ENCODE data around the gene NEURL1.
A peak's percentile ranks its signal among the peaks of the same experiment; 100 is the strongest.

The NEURL1 gene

GRCh38 chr10:103562383-103562782 is 68.9 kb downstream of the NEURL1 start:
- DNase-seq = no peak

GRCh38 chr10:103563231-103564115 is 70.0 kb downstream of the NEURL1 start:
- DNase-seq = no peak

GRCh38 chr10:103564116-103564501 is 70.6 kb downstream of the NEURL1 start:
- peak in 1 of 56 donors; percentile 16 for DNase-seq

- DNase-seq = no peak
Observed at GRCh38 chr10:103564776-103565520, 71.4 kb downstream of the NEURL1 start.

GRCh38 chr10:103566536-103566935 is 73.0 kb downstream of the NEURL1 start:
- no peak for DNase-seq

GRCh38 chr10:103568505-103568904 is 75.0 kb downstream of the NEURL1 start:
- DNase-seq = no peak

GRCh38 chr10:103569896-103570295 is 76.4 kb downstream of the NEURL1 start:
- no peak for DNase-seq

GRCh38 chr10:103570844-103571655 is 77.5 kb downstream of the NEURL1 start:
- DNase-seq = no peak

- no peak for DNase-seq
Observed at GRCh38 chr10:103571656-103571975, 78.1 kb downstream of the NEURL1 start.

GRCh38 chr10:103572347-103573204 is 79.1 kb downstream of the NEURL1 start:
- no peak for DNase-seq

GRCh38 chr10:103573205-103573487 is 79.6 kb downstream of the NEURL1 start:
- DNase-seq = no peak

- DNase-seq = no peak
Observed at GRCh38 chr10:103574097-103575061, 80.9 kb downstream of the NEURL1 start.

- no peak for DNase-seq
Observed at GRCh38 chr10:103575416-103576075, 82.0 kb downstream of the NEURL1 start.

- no peak for DNase-seq
Observed at GRCh38 chr10:103576076-103576471, 82.6 kb downstream of the NEURL1 start.

- DNase-seq = no peak
Observed at GRCh38 chr10:103576862-103577261, 83.4 kb downstream of the NEURL1 start.

- no peak for DNase-seq
Observed at GRCh38 chr10:103578782-103579382, 85.4 kb downstream of the NEURL1 start.

GRCh38 chr10:103580011-103580410 is 86.5 kb downstream of the NEURL1 start:
- no peak for DNase-seq

GRCh38 chr10:103580430-103580829 is 86.9 kb downstream of the NEURL1 start:
- no peak for DNase-seq

- no peak for DNase-seq
Observed at GRCh38 chr10:103581499-103581898, 88.0 kb downstream of the NEURL1 start.

All from nucleus accumbens (tissue), 56 donors.